Activated naive CD8-positive, alpha-beta T cell treated with anti-CD3 and anti-CD28 coated beads, Interleukin-2, amount 10 ng/mL, durations not matched to agents 7 days and 5 days (primary cell): Measurements from ENCODE around the gene KDM5B. TPM values are rescaled to one million over a fixed set of nuclear protein-coding genes. Genes with fewer than 3 reads are reported as not detected.
"Not testable (repeated sequence)": the region's sequence is repeated elsewhere in the genome, so short reads cannot be mapped to it uniquely, and the experiment has no call there.

Experiments
- ATAC-seq: fragments of 150-1000 bp; cut with Tn5 transposase; one replicate; pipeline ENCODE4 v1.10.0; 2021; ENCODE audit warnings: low read depth, moderate library complexity
- POLR2A ChIA-PET: fragments of 350-600 bp; sonication (Branson Sonifier 250); formaldehyde crosslinking; loops from one replicate; lab custom pipeline; 2021; ENCODE audit warnings: antibody characterized with exemption; lab: Charles Lee
- DNase-seq: peaks from one replicate; pipeline ENCODE4 v3.0.0; 2021
- H3K27ac Mint-ChIP-seq: one replicate; pipeline ENCODE4 v1.8.0; 2022; ENCODE audit warnings: mild to moderate bottlenecking, mixed read lengths
- H3K27me3 Mint-ChIP-seq: one replicate; pipeline ENCODE4 v1.8.0; 2022; ENCODE audit warnings: mild to moderate bottlenecking, moderate library complexity, mixed read lengths
- H3K36me3 Mint-ChIP-seq: one replicate; pipeline ENCODE4 v1.8.0; 2021; ENCODE audit warnings: mild to moderate bottlenecking, mixed read lengths
- H3K4me1 Mint-ChIP-seq: one replicate; pipeline ENCODE4 v1.8.0; 2021; ENCODE audit warnings: mixed read lengths
- H3K4me3 Mint-ChIP-seq: one replicate; pipeline ENCODE4 v1.8.0; 2022; ENCODE audit warnings: mild to moderate bottlenecking, moderate library complexity, mixed read lengths
- H3K9me3 Mint-ChIP-seq: one replicate; pipeline ENCODE4 v1.8.0; 2021; ENCODE audit warnings: mixed read lengths
- total RNA-seq, 2 experiments: library from RNA; stranded (reverse); gene quantifications; one replicate each; pipeline ENCODE4 v1.2.3, GENCODE V29; 2021

Gene KDM5B
- total RNA-seq, 2 experiments from 2014 or later = 45.2 to 55.5 TPM

DNA sequence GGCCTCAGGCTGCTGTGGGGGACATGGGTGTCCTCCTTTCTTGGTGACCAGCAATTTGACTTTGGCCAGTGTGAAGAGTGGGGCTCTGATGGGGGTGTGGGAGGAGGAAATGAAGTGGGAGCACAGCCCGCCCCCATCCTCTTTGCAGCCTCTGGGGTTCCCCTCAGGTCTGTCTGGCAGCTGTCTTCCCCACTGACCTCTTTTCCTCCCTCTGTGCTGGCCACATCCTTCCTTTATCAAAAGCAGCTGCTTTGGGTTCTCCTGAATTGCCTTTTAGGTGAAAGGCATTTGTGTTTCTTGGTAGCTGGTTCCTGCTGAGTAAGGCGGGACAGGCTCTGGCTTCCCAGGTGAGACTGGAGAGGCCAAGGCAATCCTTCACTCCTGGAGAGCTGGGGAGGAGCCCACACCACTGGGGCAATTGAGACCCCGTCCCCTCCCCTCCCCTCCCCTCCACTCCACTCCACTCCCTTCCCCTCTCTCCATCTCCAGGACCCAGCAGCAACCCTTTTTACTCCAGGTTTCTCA, 27.4 kb upstream of the KDM5B start:
- no peaks in the 10 kb centered on the region for H3K9me3 Mint-ChIP-seq
- H3K36me3 Mint-ChIP-seq = no peaks in the 10 kb centered on the region
- H3K4me3 Mint-ChIP-seq = peak overlapping the region; percentile 81
- H3K27ac Mint-ChIP-seq = peak overlapping the region; percentile 47
- POLR2A ChIA-PET = interaction anchor here (0.6 to 2.4 kb wide), 8 partner anchors 8 to 301 kb away, joined by 3 to 17 read pairs (median 4); partner anchors contain the start of genes KDM5B, PCAT6 and RABIF
- DNase-seq (peak; percentile 54), ATAC-seq (peak; percentile 90)
- peaks cover 49% of the 10 kb centered on the region for H3K4me1 Mint-ChIP-seq
- H3K27me3 Mint-ChIP-seq = no peaks in the 10 kb centered on the region

GRCh38 chr1:202834771-202835547, 26.7 kb upstream of the KDM5B start:
- peak overlapping the region; percentile 81 for H3K4me3 Mint-ChIP-seq
- no peaks in the 10 kb centered on the region for H3K36me3 Mint-ChIP-seq
- DNase-seq (no peak), ATAC-seq (peak; percentile 44)
- peaks cover 49% of the 10 kb centered on the region for H3K4me1 Mint-ChIP-seq
- H3K27me3 Mint-ChIP-seq = no peaks in the 10 kb centered on the region
- POLR2A ChIA-PET = interaction anchor here (0.9 to 2.4 kb wide), 5 partner anchors 15 to 54 kb away, joined by 3 to 17 read pairs (median 4); partner anchors contain the start of genes KDM5B, PCAT6 and RABIF
- no peaks in the 10 kb centered on the region for H3K9me3 Mint-ChIP-seq
- peak overlapping the region; percentile 47 for H3K27ac Mint-ChIP-seq

- Mint-ChIP-seq H3K9me3 (no peaks in the 10 kb centered on the region), H3K36me3 (no peaks in the 10 kb centered on the region), H3K27me3 (no peaks in the 10 kb centered on the region), H3K4me3 (no peak overlapping the region), H3K27ac (no peak overlapping the region), H3K4me1 (peaks cover 40% of the 10 kb centered on the region)
- DNase-seq = no peak
- no peak for ATAC-seq
- POLR2A ChIA-PET = no interaction called here
Measured at GRCh38 chr1:202831906-202832305, 23.7 kb upstream of the KDM5B start.

GRCh38 chr1:202829223-202829622, 21.0 kb upstream of the KDM5B start:
- Mint-ChIP-seq H3K27me3 (peaks cover 14% of the 10 kb centered on the region), H3K4me1 (peaks cover 13% of the 10 kb centered on the region)
- ATAC-seq, POLR2A ChIA-PET, H3K4me3 Mint-ChIP-seq, H3K36me3 Mint-ChIP-seq, DNase-seq, H3K27ac Mint-ChIP-seq, H3K9me3 Mint-ChIP-seq: not testable (repeated sequence)

DNA sequence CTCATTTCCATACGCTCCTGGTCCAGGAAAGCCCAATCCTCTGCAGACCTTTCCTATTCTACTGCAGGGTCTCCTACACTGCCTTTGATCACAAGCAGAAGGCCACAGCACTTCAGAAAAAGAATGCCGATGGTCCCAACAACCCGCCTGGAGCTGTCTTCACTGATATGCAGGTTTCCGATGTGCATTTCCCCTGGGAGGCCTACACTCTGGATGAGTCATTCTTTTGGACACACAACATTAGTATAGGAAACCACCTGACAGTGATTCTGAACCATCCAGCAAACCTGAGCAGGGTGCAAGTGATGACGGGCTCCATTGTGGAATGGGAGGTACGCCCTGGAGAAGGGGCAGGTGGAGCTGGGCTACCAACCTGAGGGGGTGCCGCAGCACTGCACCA, 17.5 kb upstream of the KDM5B start:
- Mint-ChIP-seq H3K36me3 (no peaks in the 10 kb centered on the region), H3K27ac (no peak overlapping the region), H3K9me3 (no peaks in the 10 kb centered on the region), H3K4me3 (no peak overlapping the region), H3K27me3 (peaks cover 18% of the 10 kb centered on the region), H3K4me1 (no peaks in the 10 kb centered on the region)
- POLR2A ChIA-PET = no interaction called here
- ATAC-seq (no peak), DNase-seq (no peak)

- Mint-ChIP-seq H3K4me1 (no peaks in the 10 kb centered on the region), H3K27ac (no peak overlapping the region), H3K4me3 (no peak overlapping the region), H3K27me3 (peaks cover 39% of the 10 kb centered on the region), H3K9me3 (no peaks in the 10 kb centered on the region), H3K36me3 (no peaks in the 10 kb centered on the region)
- POLR2A ChIA-PET = no interaction called here
- no peak for ATAC-seq
- DNase-seq = no peak
Measured at GRCh38 chr1:202821467-202821866, 13.2 kb upstream of the KDM5B start.

GRCh38 chr1:202818819-202819218, 10.6 kb upstream of the KDM5B start:
- ATAC-seq (no peak), DNase-seq (no peak)
- H3K4me3 Mint-ChIP-seq = no peak overlapping the region
- H3K36me3 Mint-ChIP-seq = no peaks in the 10 kb centered on the region
- POLR2A ChIA-PET = no interaction called here
- no peaks in the 10 kb centered on the region for H3K9me3 Mint-ChIP-seq
- no peak overlapping the region for H3K27ac Mint-ChIP-seq
- peaks cover 42% of the 10 kb centered on the region for H3K27me3 Mint-ChIP-seq
- H3K4me1 Mint-ChIP-seq = no peaks in the 10 kb centered on the region

GRCh38 chr1:202815120-202815519, 6.9 kb upstream of the KDM5B start:
- H3K9me3 Mint-ChIP-seq = no peaks in the 10 kb centered on the region
- no peak overlapping the region for H3K27ac Mint-ChIP-seq
- no peak for ATAC-seq
- no peak overlapping the region for H3K4me3 Mint-ChIP-seq
- POLR2A ChIA-PET = no interaction called here
- H3K27me3 Mint-ChIP-seq = peaks cover 51% of the 10 kb centered on the region
- no peaks in the 10 kb centered on the region for H3K36me3 Mint-ChIP-seq
- H3K4me1 Mint-ChIP-seq = peaks cover 18% of the 10 kb centered on the region
- no peak for DNase-seq

GRCh38 chr1:202812176-202813026, 4.2 kb upstream of the KDM5B start:
- ATAC-seq (no peak), DNase-seq (no peak)
- H3K36me3 Mint-ChIP-seq = no peaks in the 10 kb centered on the region
- H3K27ac Mint-ChIP-seq = no peak overlapping the region
- H3K9me3 Mint-ChIP-seq = no peaks in the 10 kb centered on the region
- H3K4me1 Mint-ChIP-seq = peaks cover 30% of the 10 kb centered on the region
- H3K27me3 Mint-ChIP-seq = peaks cover 39% of the 10 kb centered on the region
- peak overlapping the region; percentile 95 for H3K4me3 Mint-ChIP-seq
- POLR2A ChIA-PET = no interaction called here

DNA sequence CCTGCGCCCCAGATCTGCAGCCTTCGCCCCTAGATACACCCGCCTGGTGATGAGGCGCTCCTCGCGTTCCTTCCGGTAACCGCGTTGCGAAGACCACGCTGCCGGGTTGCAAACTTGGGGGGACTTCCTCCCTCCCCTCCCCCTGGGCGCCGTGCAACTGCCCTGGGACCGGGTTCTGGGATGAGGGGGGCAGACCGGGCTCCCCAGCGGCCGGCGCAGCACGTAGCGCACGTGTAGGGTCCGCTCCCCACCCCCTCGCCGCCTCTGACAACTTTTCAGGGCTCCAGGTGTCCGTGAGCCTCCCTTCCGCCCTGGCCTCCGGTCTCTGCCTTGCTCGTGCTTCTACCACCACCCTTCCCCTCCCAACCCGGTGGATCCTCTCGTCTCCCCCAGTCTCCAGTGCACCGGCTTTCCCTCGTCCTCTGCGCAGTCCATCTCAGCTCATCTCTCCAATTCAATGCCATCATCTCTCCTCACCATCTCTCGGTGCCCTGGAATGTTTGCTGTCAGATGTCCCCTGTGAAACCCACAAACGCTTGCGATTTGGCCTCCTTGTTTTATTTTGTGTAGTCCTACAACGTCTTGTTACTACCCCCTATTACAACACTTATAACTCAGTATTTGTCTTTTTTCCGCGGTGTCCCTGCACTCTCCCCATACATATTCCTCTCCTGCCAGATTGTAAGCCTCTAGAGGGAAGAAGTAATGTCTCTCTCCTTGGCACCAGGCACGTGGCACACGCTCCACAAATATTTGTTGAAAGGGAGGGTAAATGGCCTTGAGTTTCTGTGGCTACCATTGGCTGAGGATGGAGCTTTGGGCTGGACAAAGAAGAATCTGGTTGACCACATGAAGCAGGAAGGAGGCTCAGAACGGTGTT, 3.3 kb upstream of the KDM5B start:
- peak overlapping the region; percentile 95 for H3K4me3 Mint-ChIP-seq
- H3K27me3 Mint-ChIP-seq = peaks cover 37% of the 10 kb centered on the region
- POLR2A ChIA-PET = interaction anchor here (0.9 to 4.0 kb wide), 2 partner anchors 24 to 77 kb away, joined by 3 to 17 read pairs; partner anchors contain the start of gene RABIF
- peak overlapping the region; percentile 91 for H3K27ac Mint-ChIP-seq
- ATAC-seq = peak; percentile 21
- H3K9me3 Mint-ChIP-seq = no peaks in the 10 kb centered on the region
- peaks cover 31% of the 10 kb centered on the region for H3K4me1 Mint-ChIP-seq
- peak; percentile 74 for DNase-seq
- H3K36me3 Mint-ChIP-seq = peaks cover under 1% of the 10 kb centered on the region

DNA sequence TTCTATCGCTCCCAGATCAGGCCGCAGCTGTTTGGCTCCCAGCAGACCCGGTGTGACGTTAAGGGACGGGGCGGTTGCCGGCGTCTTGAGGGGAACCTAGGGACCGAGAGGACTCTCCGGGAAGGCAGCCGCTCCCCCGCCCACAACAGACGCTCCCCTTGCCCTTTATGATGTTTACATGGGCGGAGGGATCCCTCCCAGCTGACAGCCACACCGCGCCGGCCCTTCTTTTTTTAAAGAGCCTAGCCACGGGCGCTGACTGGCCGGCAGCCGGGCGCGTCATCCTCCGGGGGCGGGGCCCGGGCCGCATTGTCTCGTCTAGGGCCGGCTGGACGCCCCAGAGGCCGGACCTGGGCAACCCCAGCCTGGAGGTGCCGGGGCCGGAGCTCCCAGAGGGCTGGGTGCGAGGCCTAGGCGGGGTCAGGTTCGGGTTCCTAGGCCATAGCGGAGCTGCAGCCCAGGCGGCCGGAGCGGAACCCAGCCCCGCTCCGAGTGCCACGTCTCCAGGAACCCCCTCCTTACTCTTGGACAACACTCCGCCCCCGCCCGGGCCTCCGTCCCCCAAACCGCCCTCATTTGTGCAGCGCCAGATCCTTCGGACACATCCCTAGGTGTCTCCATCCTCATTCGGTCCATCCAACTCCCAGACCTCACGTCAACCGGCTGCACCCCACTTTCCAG, 2.5 kb upstream of the KDM5B start, which contains the start of gene PCAT6:
Gene PCAT6 (plus strand): TSS at position 340 of the 681 bp plus-strand sequence.
- Mint-ChIP-seq H3K36me3 (peaks cover 3% of the 10 kb centered on the region), H3K9me3 (no peaks in the 10 kb centered on the region), H3K27ac (peak within 1 kb of the TSS; percentile 91), H3K4me3 (peak within 1 kb of the TSS; percentile 95), H3K27me3 (peaks cover 33% of the 10 kb centered on the region), H3K4me1 (peaks cover 38% of the 10 kb centered on the region)
- peak; percentile 91 for DNase-seq
- ATAC-seq = peak; percentile 69
- POLR2A ChIA-PET = interaction anchor here (0.9 to 4.0 kb wide), 4 partner anchors 16 to 196 kb away, joined by 3 to 17 read pairs (median 4); partner anchors contain the start of genes RABIF and TMEM183A

DNA sequence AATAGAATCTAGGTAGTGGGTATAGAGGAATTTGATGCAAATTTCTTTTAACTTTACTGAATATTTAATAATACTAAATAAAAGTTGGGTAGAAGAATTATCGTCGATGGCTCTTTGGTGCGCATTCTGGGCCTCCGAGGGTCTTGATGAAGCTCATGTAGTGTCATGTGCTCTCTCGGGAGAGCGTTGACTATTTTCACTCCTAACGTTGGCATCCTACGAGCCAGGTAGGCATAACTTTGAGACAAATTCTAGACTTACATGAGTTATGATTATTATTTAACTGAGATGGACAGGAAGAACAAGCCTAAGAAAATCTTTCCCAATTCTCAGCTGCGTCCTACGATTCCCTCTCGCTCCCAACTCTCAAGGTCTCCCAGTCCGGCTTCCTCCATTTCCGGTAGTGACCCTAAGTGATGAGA, 2.0 kb upstream of the KDM5B start:
- Mint-ChIP-seq H3K36me3 (peaks cover 3% of the 10 kb centered on the region), H3K9me3 (no peaks in the 10 kb centered on the region), H3K27ac (peak overlapping the region; percentile 67), H3K27me3 (peaks cover 27% of the 10 kb centered on the region), H3K4me1 (peaks cover 42% of the 10 kb centered on the region), H3K4me3 (peak overlapping the region; percentile 95)
- POLR2A ChIA-PET = interaction anchor here (0.9 to 4.0 kb wide), 3 partner anchors 17 to 197 kb away, joined by 3 to 17 read pairs (median 4); partner anchors contain the start of gene TMEM183A
- ATAC-seq = no peak
- no peak for DNase-seq
